K562 (cell line): Measurements from ENCODE around the gene THEM4.

Source experiments
- CTCF ChIP-seq, 3 experiments: IDR thresholded peaks in 2 of 3; conservative IDR thresholded peaks in 1 of 3; 2 replicates each; pipeline ENCODE4 v1.5.1; 2011 to 2012; ENCODE audit warnings: low read length in 3 of 3, mild to moderate bottlenecking in 3 of 3, control low read depth in 2 of 3, improper control_type of control experiment in 1 of 3, inconsistent platforms in 1 of 3, low read depth in 1 of 3, mixed read lengths in 1 of 3, moderate library complexity in 1 of 3; ENCODE audit not compliant: insufficient read depth in 2 of 3
- NR2C2 ChIP-seq, 2 experiments: fragments of 200-800 bp in 1 of 2; sonication (Bioruptor generic) in 1 of 2; sonication (generic) in 1 of 2; formaldehyde crosslinking in 1 of 2; IDR thresholded peaks; 2 replicates each; pipeline versions ENCODE4 v1.6.1 to v1.8.0; 2016 to 2022; ENCODE audit warnings: mild to moderate bottlenecking in 1 of 2, missing compliant biosample characterization in 1 of 2, missing genetic modification characterization in 1 of 2, missing genetic modification reagents in 1 of 2
- NR3C1 ChIP-seq: sonication (generic); formaldehyde crosslinking; IDR thresholded peaks from 2 replicates; pipeline ENCODE4 v1.8.1; 2022; ENCODE audit warnings: missing genetic modification reagents
- NRF1 ChIP-seq, 2 experiments: fragments of 450-650 bp; IDR thresholded peaks in 1 of 2; conservative IDR thresholded peaks in 1 of 2; 2 replicates each; pipeline ENCODE4 v1.6.1; 2014; ENCODE audit warnings: mild to moderate bottlenecking in 2 of 2
- SP1 ChIP-seq: sonication (generic); formaldehyde crosslinking; IDR thresholded peaks from 2 replicates; pipeline ENCODE4 v1.8.1; 2022; ENCODE audit warnings: mild to moderate bottlenecking, missing genetic modification reagents
- ZBTB33 ChIP-seq: sonication (generic); formaldehyde crosslinking; IDR thresholded peaks from 2 replicates; pipeline ENCODE4 v1.8.1; 2023; ENCODE audit warnings: mild to moderate bottlenecking, missing genetic modification reagents

GRCh38 chr1:151830055-151830454 is 79.3 kb downstream of the THEM4 start:
- TF ChIP-seq SP1 = no peak
- TF ChIP-seq ZBTB33 (CRISPR knock-in tag) = no peak
- no peak for TF ChIP-seq NRF1 (conservative IDR thresholded peaks at IDR 0.05 in 1 of 2, IDR thresholded peaks at IDR 0.05 in 1 of 2)
- TF ChIP-seq CTCF (IDR thresholded peaks at IDR 0.05 in 2 of 3, conservative IDR thresholded peaks at IDR 0.05 in 1 of 3; ENCODE audit: insufficient read depth in 2 of 3, low read depth in 1 of 3, low read length in 3 of 3) = no peak
- no peak for TF ChIP-seq NR3C1 (CRISPR knock-in tag)
- no peak for TF ChIP-seq NR2C2 (CRISPR knock-in tag; IDR thresholded peaks at IDR 0.05)
- no peak for TF ChIP-seq NR2C2 (tag; IDR thresholded peaks at IDR 0.05)
